GM18870 (cell line): Measurements from ENCODE around the gene C2CD4B.

Experiments
- ATAC-seq: cut with Tn5 transposase; IDR thresholded peaks from one replicate; pipeline ENCODE4 v1.9.1; 2021; ENCODE audit warnings: moderate library complexity; ENCODE audit not compliant: unreplicated experiment

The C2CD4B gene

GRCh38 chr15:62119874-62120273 lies 45.2 kb downstream of the C2CD4B start:
- no peak for ATAC-seq

DNA sequence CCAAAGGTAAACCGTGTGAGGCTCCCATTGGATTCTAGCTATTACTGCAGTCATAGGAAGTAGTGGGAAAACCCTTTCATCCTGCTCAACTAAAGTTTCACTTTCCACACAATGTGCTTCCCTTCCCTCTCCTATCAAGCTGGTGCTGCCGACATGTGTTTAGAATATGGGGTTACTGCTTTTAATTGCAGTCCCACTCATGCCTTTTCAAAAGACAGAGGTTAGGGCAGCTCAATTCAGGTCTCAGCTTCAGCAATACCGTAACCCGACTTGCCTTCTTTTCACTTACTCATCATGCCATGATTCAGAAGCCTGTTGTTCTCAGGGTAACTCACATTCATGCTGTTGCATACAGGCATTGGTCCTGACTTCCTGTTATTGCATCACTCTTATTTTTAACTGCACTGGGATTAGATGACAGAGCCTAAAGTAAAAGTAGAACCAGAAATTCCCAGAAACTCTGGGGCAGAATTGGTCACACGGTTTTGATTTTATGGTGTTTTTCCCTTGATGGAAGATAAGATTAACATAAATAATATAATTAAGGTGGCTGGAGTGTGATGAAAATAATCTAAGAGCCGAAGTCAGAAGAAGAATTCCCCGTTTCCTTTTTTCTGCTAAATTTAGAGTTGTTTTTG lies 45.7 kb downstream of the C2CD4B start:
- ATAC-seq, result no peak

DNA sequence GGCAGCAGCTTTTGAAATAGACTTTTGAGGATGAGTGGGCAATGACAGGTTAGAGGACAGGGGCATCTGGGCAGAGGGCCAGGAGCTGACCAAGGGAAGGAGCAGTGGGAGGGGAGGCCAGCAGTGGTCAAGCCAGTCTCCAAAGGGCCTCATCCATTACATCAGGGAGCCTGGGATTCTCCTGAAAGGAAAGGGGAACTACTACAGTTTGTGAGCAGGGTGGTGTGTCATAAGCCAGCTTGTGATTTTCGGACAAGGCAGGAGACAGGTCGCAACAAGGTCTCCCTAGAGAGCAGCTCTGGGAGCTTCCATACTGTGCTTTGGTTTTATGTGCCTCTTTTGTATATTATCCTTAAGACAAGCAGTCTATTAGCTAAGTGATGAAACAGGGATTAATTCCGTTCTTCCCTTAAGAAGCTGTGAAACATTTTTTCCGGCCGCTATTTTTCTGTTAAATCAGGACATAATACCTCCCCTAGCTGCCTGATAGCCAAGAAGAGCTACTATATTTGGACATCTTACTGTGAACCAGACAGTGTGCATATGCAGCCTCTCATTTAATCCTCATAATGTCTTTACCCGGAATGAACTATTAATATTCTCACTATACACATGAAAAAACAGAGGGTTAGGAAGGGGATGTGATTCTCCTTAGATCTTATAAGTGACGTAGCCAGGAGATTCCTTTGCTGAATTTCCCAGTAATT lies 46.4 kb downstream of the C2CD4B start:
- no peak for ATAC-seq

GRCh38 chr15:62115847-62116246 lies 49.2 kb downstream of the C2CD4B start:
- no peak for ATAC-seq
